ENCODE measurements around the gene ITPRIPL2. TPM values are rescaled to one million over a fixed set of nuclear protein-coding genes. Genes with fewer than 3 reads are reported as not detected.

The ITPRIPL2 gene
- total RNA-seq, 4 donors from 2014 or later: 58.9 to 92.5 (median 75.7) TPM

DNA sequence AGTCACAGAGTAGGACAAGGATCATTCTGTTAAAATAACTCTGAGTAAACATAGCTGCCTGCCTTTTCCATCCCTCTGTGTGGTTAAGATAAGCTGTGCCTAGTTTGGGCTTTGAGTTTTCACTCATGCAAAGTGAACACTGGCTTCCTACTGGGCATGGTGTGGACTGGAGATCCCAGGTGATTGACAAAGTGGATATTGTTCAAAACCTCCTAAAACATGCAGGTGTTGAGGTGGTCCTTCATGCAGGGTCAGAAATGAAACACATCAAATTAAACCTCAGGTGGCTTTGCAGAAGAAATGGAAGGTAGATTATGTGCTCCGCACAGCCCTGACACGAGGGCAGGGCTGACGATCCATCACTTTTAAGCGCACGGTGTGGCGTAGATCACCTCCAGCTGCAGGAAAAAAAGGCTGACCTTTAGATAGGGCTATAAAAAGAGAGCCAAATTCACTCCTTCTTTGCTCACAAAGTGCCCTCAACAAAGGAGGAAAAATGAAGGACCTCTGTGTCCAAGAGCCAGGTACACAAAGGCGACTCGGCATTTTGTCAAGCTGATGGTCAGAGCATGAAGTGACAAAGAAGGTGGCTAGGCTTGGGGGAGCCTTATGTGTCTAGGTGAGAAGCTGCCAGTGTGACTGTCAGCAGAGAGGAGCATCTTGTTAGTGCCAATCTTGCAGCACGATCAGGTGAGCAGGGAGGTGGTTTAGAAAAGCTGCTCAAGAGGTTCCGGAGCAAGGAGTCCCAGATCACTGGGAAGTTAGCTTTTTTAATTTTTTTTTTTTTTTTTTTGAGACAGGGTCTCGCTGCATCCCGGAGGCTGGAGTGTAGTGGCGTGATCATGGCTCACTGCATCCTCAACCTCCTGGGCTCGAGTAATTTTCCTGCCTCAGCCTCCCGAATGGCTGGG is 19.9 kb upstream of the ITPRIPL2 start:
- DNase-seq (ENCODE audit: low spot score) (no peak), ATAC-seq (ENCODE audit: low FRiP score) (no peak)
- TF ChIP-seq, protein P1, sequence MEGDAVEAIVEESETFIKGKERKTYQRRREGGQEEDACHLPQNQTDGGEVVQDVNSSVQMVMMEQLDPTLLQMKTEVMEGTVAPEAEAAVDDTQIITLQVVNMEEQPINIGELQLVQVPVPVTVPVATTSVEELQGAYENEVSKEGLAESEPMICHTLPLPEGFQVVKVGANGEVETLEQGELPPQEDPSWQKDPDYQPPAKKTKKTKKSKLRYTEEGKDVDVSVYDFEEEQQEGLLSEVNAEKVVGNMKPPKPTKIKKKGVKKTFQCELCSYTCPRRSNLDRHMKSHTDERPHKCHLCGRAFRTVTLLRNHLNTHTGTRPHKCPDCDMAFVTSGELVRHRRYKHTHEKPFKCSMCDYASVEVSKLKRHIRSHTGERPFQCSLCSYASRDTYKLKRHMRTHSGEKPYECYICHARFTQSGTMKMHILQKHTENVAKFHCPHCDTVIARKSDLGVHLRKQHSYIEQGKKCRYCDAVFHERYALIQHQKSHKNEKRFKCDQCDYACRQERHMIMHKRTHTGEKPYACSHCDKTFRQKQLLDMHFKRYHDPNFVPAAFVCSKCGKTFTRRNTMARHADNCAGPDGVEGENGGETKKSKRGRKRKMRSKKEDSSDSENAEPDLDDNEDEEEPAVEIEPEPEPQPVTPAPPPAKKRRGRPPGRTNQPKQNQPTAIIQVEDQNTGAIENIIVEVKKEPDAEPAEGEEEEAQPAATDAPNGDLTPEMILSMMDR (IDR thresholded peaks at IDR 0.05): no peak

DNA sequence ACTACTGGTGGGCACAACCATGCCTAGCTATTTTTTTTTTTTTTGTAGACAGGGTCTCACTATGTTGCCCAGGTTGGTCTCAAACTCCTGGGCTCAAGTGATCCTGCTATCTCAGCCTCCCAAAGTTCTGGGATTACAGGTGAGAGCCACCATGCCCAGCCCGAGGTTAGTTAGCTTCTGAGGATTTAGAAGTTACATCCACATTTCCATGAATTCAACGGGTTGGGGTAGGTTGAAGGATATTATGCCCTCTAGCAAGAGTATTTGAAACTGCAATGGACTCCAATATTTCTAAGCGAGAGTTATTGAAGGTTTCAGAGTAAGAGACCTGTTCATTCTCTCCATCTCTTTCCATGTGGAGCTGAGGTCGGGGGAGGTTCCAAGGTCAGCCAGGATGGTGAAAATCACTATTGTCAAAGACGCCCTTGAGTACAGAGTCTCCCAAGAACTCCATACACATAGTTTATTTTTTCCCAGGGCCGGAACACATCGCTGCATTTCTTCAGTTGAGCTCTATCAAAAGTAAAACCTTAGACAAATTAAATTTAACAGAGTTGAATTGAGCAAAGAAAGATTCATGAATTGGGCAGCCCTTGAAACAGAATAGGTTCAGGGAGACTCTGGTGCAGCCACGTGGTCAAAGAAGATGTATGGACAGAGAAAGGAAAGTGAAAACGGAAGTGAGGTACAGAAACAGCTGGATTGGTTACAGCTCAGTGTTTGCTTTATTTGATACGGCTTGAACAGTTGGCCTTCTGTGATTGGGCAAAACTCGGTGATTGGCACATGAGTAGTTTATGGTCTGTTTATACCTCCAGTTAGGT is 19.0 kb upstream of the ITPRIPL2 start:
- ATAC-seq (ENCODE audit: low FRiP score): no peak
- no peak for DNase-seq (ENCODE audit: low spot score)
- TF ChIP-seq, protein P1 (IDR thresholded peaks at IDR 0.05): no peak

DNA sequence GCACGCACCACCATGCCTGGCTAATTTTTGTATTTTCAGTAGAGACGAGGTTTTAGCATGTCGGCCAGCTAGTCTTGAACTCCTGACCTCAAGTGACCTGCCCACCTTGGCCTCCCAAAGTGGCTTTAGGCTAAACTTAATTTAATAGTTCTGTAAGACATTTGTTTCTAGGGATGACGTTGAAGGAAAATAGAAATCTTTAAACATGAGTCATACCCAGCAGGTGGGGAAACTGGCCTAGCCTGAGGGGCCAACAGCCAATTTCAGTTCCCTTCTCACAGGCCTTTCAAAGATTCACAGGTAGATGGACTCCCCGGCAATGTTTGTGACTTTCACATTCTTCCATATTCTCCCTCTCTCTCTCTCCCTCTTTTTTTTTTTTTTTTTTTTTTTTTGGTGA is 18.1 kb upstream of the ITPRIPL2 start:
- DNase-seq (ENCODE audit: low spot score): no peak
- ATAC-seq (ENCODE audit: low FRiP score): no peak

DNA sequence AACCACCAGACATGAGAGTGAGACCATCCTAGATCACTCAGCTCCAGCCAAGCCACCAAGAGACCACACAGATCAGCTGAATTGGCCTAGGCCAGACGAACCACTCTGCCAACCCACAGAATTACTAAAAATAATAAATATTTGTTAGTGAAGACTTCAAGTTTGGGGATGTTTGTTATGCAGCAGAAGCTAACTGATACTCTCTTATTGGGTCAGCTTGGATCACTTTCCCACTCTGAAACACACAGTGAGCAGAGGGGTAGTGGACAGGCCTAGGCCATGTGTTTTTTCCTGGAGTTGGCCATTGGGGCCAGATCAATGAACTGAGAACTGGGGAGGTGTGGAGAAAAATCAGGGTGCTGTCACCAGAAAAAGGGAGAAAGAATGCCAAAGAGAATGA is 15.6 kb upstream of the ITPRIPL2 start:
- no peak for DNase-seq (ENCODE audit: low spot score)
- TF ChIP-seq, protein P1 (IDR thresholded peaks at IDR 0.05): no peak
- no peak for ATAC-seq (ENCODE audit: low FRiP score)

More for the DNA sequence above, 18.1 kb upstream of the ITPRIPL2 start:
- TF ChIP-seq, protein P1 (IDR thresholded peaks at IDR 0.05): no peak

DNA sequence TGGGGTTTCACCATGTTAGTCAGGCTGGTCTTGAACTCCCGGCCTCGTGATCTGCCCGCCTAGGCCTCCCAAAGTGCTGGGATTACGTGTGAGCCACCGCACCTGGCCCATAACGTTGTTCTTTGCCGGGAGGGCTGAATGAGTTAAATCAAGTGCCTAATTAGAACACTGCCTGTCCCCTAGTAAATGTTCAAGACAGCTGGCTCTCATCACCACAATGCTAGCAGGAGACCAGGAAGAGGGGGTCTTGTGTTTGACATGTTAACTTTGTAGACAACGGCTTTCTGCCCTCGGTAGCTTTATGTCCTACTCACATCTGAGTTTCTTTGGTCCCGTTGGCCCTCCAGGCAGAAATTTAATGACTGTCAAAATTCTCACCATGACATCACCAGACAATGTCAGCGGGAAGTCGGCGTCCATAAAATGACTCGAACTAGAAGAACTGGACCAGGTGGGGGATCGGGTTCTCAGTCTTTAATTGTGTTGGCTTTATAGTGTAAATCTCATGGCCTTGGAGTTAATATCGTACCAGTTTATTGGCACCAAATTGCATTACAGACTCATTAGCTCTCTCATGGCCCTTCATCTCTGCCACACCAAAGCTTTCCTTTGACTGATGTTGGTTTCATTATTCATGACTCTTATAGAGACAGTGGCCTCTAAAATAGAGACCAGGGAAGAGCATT is 11.4 kb upstream of the ITPRIPL2 start:
- TF ChIP-seq, protein P1 (IDR thresholded peaks at IDR 0.05): no peak
- DNase-seq (ENCODE audit: low spot score) (no peak), ATAC-seq (ENCODE audit: low FRiP score) (no peak)

DNA sequence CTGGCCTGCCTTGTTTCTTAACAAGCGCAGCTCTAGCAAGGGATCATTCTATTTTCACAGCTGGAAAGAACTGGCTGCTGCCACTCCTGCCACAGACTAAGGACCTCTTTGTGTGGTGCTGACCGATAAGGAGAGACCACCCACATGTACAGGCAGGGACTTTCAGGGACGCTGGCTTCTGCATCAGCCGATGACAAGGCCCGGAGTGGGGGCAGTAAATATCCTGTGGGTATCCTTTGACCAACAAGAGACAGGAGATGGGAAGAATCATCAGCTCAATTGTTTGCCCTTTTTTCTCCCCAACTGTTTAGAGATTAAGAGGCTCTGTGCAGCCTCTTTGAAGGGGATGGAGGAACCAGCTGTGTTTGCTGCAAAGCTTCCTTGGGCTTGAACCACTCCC is 9.2 kb upstream of the ITPRIPL2 start:
- TF ChIP-seq, protein P1 (IDR thresholded peaks at IDR 0.05): no peak
- ATAC-seq (ENCODE audit: low FRiP score) (no peak), DNase-seq (ENCODE audit: low spot score) (no peak)

Data from omental fat pad (tissue), 4 donors.